Osteoblast (primary cell): ENCODE data around the gene CD8B. TPM values are rescaled to one million over a fixed set of nuclear protein-coding genes. Genes with fewer than 3 reads are reported as not detected.
"Not testable (repeated sequence)": the region's sequence is repeated elsewhere in the genome, so short reads cannot be mapped to it uniquely, and the experiment has no call there.

Experiments used
- DNase-seq: peaks from one replicate; pipeline ENCODE4 v3.0.0; 2011; ENCODE audit warnings: low spot score, mixed read lengths; ENCODE audit not compliant: insufficient read length; ENCODE audit errors: missing footprints
- H2AFZ ChIP-seq: 2 replicates; pipeline ENCODE4 v1.6.0; 2011; ENCODE audit warnings: mild to moderate bottlenecking, low read length
- H3K27ac ChIP-seq: 2 replicates; pipeline ENCODE4 v1.5.1; 2011; ENCODE audit warnings: mild to moderate bottlenecking, low read depth, low read length, moderate library complexity
- H3K27me3 ChIP-seq: 2 replicates; pipeline ENCODE4 v1.6.0; 2012; ENCODE audit warnings: mild to moderate bottlenecking, control low read depth, inconsistent platforms, low read length, moderate library complexity; ENCODE audit not compliant: insufficient read depth
- H3K36me3 ChIP-seq: 2 replicates; pipeline ENCODE4 v1.5.1; 2011; ENCODE audit warnings: mild to moderate bottlenecking, low read length, control low read depth, moderate library complexity; ENCODE audit not compliant: insufficient read depth
- H3K4me1 ChIP-seq: 2 replicates; pipeline ENCODE4 v1.5.1; 2011; ENCODE audit warnings: mild to moderate bottlenecking, low read length, control low read depth, moderate library complexity; ENCODE audit not compliant: insufficient read depth
- H3K4me2 ChIP-seq: 2 replicates; pipeline ENCODE4 v1.6.0; 2011; ENCODE audit warnings: mild to moderate bottlenecking, low read length; ENCODE audit not compliant: insufficient read depth
- H3K4me3 ChIP-seq: fragments of 200-600 bp; sonication (generic); 3 replicates; pipeline ENCODE4 v1.5.1; 2012; ENCODE audit warnings: mild to moderate bottlenecking, low read length, inconsistent platforms; ENCODE audit not compliant: insufficient read depth
- H3K79me2 ChIP-seq: 2 replicates; pipeline ENCODE4 v1.6.0; 2012; ENCODE audit warnings: mild to moderate bottlenecking, low read length, control low read depth, inconsistent platforms; ENCODE audit not compliant: insufficient read depth
- H3K9me3 ChIP-seq: 2 replicates; pipeline ENCODE4 v1.5.1; 2011; ENCODE audit warnings: low read depth, low read length, control low read depth
- H4K20me1 ChIP-seq: 2 replicates; pipeline ENCODE4 v1.6.0; 2012; ENCODE audit warnings: mild to moderate bottlenecking, low read length, control low read depth; ENCODE audit not compliant: insufficient read depth
- CTCF ChIP-seq: IDR thresholded peaks from 2 replicates; pipeline ENCODE4 v1.5.1; 2011; ENCODE audit warnings: mild to moderate bottlenecking, low read depth, low read length, moderate library complexity; ENCODE audit errors: extremely low read depth
- total RNA-seq: library from RNA; depleted of rRNA; stranded (reverse); fragments of >200 nt; gene quantifications from 2 replicates; pipeline ENCODE4 v1.2.3, GENCODE V29; 2012

CD8B gene
- total RNA-seq, 1 donor: not detected

- not testable (repeated sequence) for H3K4me3 ChIP-seq, H3K79me2 ChIP-seq, H2AFZ ChIP-seq, H4K20me1 ChIP-seq, H3K9me3 ChIP-seq, H3K4me1 ChIP-seq, H3K27me3 ChIP-seq, DNase-seq, H3K36me3 ChIP-seq, H3K4me2 ChIP-seq, H3K27ac ChIP-seq
Observed at GRCh38 chr2:86839871-86840548, 21.7 kb downstream of the CD8B start.

GRCh38 chr2:86839455-86839854 is 22.2 kb downstream of the CD8B start:
- not testable (repeated sequence) for H2AFZ ChIP-seq, H3K79me2 ChIP-seq, H3K27me3 ChIP-seq, H3K36me3 ChIP-seq, H4K20me1 ChIP-seq, H3K4me1 ChIP-seq, H3K4me3 ChIP-seq, H3K27ac ChIP-seq, H3K9me3 ChIP-seq, H3K4me2 ChIP-seq, DNase-seq

- not testable (repeated sequence) for H3K27me3 ChIP-seq, H3K27ac ChIP-seq, H3K4me2 ChIP-seq, H3K36me3 ChIP-seq, H3K79me2 ChIP-seq, H2AFZ ChIP-seq, H3K9me3 ChIP-seq, DNase-seq, H3K4me1 ChIP-seq, H4K20me1 ChIP-seq, H3K4me3 ChIP-seq
Observed at GRCh38 chr2:86837714-86838113, 24.0 kb downstream of the CD8B start.

- DNase-seq, H3K9me3 ChIP-seq, H3K27ac ChIP-seq, H4K20me1 ChIP-seq, H3K79me2 ChIP-seq, H3K36me3 ChIP-seq, H3K27me3 ChIP-seq, H3K4me1 ChIP-seq: not testable (repeated sequence)
- peak overlapping the region; percentile 49 for H3K4me3 ChIP-seq
- peak overlapping the region; percentile 80 for H2AFZ ChIP-seq
- H3K4me2 ChIP-seq: peak overlapping the region; percentile 73
Observed at GRCh38 chr2:86836915-86837695, 24.6 kb downstream of the CD8B start.

- not testable (repeated sequence) for H3K36me3 ChIP-seq, H4K20me1 ChIP-seq, H3K4me3 ChIP-seq, H3K4me2 ChIP-seq, H3K9me3 ChIP-seq, H2AFZ ChIP-seq, DNase-seq, H3K27ac ChIP-seq, H3K27me3 ChIP-seq, H3K79me2 ChIP-seq, H3K4me1 ChIP-seq
Observed at GRCh38 chr2:86835548-86835889, 26.2 kb downstream of the CD8B start.

GRCh38 chr2:86833315-86833714 is 28.4 kb downstream of the CD8B start:
- Histone ChIP-seq H3K4me3 (no peak overlapping the region), H3K4me1 (no peaks in the 10 kb centered on the region), H2AFZ (no peak overlapping the region), H4K20me1 (no peaks in the 10 kb centered on the region), H3K79me2 (no peaks in the 10 kb centered on the region), H3K4me2 (no peak overlapping the region), H3K9me3 (no peaks in the 10 kb centered on the region), H3K27me3 (peaks cover 7% of the 10 kb centered on the region), H3K36me3 (no peaks in the 10 kb centered on the region), H3K27ac (no peak overlapping the region)
- TF ChIP-seq CTCF: no peak
- DNase-seq: no peak
